WERI-Rb-1 (cell line): ENCODE data around the gene MRPS35.
"Not testable (repeated sequence)": the region's sequence is repeated elsewhere in the genome, so short reads cannot be mapped to it uniquely, and the experiment has no call there.

Experiments
- DNase-seq: peaks from one replicate; pipeline ENCODE4 v3.0.0-alpha.2; 2020
- H3K27ac ChIP-seq: fragments of 250-450 bp; sonication (Bioruptor Pico); 2 replicates; pipeline ENCODE4 v1.5.1; 2020; ENCODE audit warnings: mild to moderate bottlenecking, moderate library complexity
- H3K27me3 ChIP-seq: fragments of 250-450 bp; sonication (Bioruptor Pico); 2 replicates; pipeline ENCODE4 v1.5.1; 2021; ENCODE audit warnings: mild to moderate bottlenecking, low read depth, moderate library complexity; ENCODE audit not compliant: insufficient read depth, severe bottlenecking
- H3K36me3 ChIP-seq: fragments of 250-450 bp; sonication (Bioruptor Pico); 2 replicates; pipeline ENCODE4 v1.5.1; 2020; ENCODE audit warnings: mild to moderate bottlenecking, moderate library complexity
- H3K4me3 ChIP-seq: 2 replicates; pipeline ENCODE4 v1.5.1; 2011; ENCODE audit warnings: low read depth, mild to moderate bottlenecking, control low read depth, low read length
- H3K9me3 ChIP-seq: fragments of 250-450 bp; sonication (Bioruptor Pico); 2 replicates; pipeline ENCODE4 v1.5.1; 2021; ENCODE audit warnings: mild to moderate bottlenecking, moderate library complexity; ENCODE audit not compliant: severe bottlenecking
- TF ChIP-seq, protein P1 (sequence below): IDR thresholded peaks from 2 replicates; pipeline ENCODE4 v1.5.1; 2011; ENCODE audit warnings: low read depth, mild to moderate bottlenecking, control low read depth, inconsistent platforms, low read length

The MRPS35 gene

DNA sequence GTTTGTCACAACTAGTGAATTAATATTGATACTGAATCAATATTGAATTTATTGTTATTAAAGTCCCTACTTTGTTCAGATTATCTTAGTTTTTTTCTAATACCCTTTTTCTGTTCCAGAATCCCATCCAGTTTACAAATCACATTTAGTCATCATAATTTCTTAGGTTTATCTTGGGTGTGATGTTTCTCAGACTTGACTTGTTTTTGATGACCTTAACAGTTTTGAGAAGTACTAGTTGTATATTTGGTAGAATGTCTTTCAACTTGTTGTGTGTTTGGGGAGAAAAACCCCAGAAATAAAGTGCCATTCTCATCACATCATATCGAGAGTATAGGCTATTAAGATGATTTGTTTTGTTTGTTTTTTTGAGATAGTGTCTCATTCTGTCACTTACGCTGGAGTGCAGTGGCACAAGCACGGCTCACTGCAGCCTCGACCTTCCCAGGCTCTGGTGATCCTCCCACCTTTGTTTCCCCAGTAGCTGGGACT is 19.5 kb downstream of the MRPS35 start:
- no peak for DNase-seq
- H3K9me3 ChIP-seq, result no peaks in the 10 kb centered on the region
- no peak overlapping the region for H3K27ac ChIP-seq
- peaks cover 17% of the 10 kb centered on the region for H3K36me3 ChIP-seq
- TF ChIP-seq, protein P1, sequence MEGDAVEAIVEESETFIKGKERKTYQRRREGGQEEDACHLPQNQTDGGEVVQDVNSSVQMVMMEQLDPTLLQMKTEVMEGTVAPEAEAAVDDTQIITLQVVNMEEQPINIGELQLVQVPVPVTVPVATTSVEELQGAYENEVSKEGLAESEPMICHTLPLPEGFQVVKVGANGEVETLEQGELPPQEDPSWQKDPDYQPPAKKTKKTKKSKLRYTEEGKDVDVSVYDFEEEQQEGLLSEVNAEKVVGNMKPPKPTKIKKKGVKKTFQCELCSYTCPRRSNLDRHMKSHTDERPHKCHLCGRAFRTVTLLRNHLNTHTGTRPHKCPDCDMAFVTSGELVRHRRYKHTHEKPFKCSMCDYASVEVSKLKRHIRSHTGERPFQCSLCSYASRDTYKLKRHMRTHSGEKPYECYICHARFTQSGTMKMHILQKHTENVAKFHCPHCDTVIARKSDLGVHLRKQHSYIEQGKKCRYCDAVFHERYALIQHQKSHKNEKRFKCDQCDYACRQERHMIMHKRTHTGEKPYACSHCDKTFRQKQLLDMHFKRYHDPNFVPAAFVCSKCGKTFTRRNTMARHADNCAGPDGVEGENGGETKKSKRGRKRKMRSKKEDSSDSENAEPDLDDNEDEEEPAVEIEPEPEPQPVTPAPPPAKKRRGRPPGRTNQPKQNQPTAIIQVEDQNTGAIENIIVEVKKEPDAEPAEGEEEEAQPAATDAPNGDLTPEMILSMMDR, result no peak
- H3K4me3 ChIP-seq, result no peak overlapping the region
- H3K27me3 ChIP-seq, result no peaks in the 10 kb centered on the region

DNA sequence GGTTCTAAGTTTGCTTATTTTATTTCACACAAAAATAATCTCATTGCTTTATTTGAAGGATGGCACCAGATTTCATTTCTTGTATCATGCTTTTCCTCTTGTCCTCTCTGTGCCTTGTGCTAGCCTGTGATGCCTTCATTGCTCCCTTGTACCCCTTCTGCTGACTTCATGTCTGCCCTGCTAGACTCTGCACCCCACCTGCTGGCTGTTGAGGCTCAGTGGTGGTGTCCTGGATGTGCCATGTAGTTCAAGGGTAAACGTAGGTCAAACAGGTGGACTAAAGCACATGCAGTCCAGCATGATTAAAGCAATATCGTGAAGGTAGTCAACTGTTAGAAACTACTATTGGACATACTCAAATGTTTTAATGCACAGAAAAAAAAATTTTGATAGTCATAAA is 21.6 kb downstream of the MRPS35 start:
- Histone ChIP-seq H3K27ac (no peak overlapping the region), H3K27me3 (no peaks in the 10 kb centered on the region), H3K9me3 (no peaks in the 10 kb centered on the region), H3K4me3 (no peak overlapping the region), H3K36me3 (peaks cover 11% of the 10 kb centered on the region)
- TF ChIP-seq, protein P1, result 0 out of 2 replicates have a peak, but pooled peaks have one; percentile 7
- no peak for DNase-seq

DNA sequence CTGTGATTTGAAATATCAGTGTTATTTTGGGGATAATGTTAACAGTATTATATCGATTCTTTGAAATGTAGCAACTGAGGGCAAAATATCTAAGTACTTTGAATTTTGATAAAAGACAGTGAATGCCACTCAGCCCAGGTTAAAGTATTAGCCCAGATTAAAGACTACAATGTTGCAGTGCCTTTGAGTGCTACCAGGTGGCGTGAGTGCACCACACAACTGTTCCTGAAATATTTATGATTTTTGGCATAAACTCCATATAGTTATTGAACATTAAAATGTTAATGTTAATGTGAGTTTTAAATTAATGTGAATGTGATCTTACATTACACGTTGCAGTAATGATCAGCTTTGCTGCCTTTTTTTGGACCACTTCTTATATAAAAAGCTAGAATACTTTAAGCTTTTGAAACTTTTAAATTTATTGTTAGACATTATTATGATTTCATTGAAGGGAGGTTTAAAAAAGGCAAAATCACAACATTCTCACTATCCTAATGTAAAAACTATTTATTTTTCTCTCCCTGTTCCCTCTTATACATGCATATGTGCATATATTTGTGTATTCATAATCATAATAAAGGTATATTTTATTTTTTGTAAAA is 22.5 kb downstream of the MRPS35 start:
- DNase-seq, result no peak
- H3K9me3 ChIP-seq, result no peaks in the 10 kb centered on the region
- H3K27me3 ChIP-seq, result no peaks in the 10 kb centered on the region
- TF ChIP-seq, protein P1, result peak; percentile 66
- H3K4me3 ChIP-seq, result no peak overlapping the region
- peaks cover 12% of the 10 kb centered on the region for H3K36me3 ChIP-seq
- H3K27ac ChIP-seq, result no peak overlapping the region

DNA sequence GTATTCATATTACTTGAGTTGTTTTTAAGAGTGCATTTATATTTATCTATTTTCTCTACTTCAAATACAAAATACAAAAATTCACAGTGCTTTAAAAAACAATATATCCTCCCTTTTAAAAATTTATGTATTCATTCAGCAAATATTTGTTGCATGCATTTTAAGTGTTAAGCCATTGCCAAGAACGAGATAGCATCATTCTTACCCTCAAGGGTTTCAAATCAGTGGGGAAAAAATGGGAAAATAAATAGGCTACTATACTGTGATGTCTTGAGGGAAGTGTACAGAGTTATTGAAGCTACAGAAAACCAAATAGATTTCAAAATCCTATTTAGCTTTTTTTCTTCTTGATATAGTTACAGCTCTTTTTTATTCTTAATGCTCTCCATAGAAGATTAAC is 23.2 kb downstream of the MRPS35 start:
- DNase-seq, result no peak
- TF ChIP-seq, protein P1, result no peak
- Histone ChIP-seq H3K36me3 (peaks cover 12% of the 10 kb centered on the region), H3K27me3 (no peaks in the 10 kb centered on the region), H3K9me3 (no peaks in the 10 kb centered on the region), H3K27ac (no peak overlapping the region), H3K4me3 (no peak overlapping the region)

- not testable (repeated sequence) for DNase-seq, H3K27me3 ChIP-seq, H3K9me3 ChIP-seq, H3K4me3 ChIP-seq, H3K27ac ChIP-seq
- peaks cover 17% of the 10 kb centered on the region for H3K36me3 ChIP-seq
Observed at GRCh38 chr12:27734321-27734720, 23.7 kb downstream of the MRPS35 start.

GRCh38 chr12:27743601-27744000 is 33.0 kb downstream of the MRPS35 start:
- DNase-seq, result no peak
- H3K27ac ChIP-seq, result no peak overlapping the region
- TF ChIP-seq, protein P1, result no peak
- no peaks in the 10 kb centered on the region for H3K9me3 ChIP-seq
- H3K36me3 ChIP-seq, result peaks cover 14% of the 10 kb centered on the region
- no peaks in the 10 kb centered on the region for H3K27me3 ChIP-seq
- no peak overlapping the region for H3K4me3 ChIP-seq

GRCh38 chr12:27745734-27746133 is 35.1 kb downstream of the MRPS35 start:
- H3K4me3 ChIP-seq, H3K9me3 ChIP-seq, H3K36me3 ChIP-seq: not testable (repeated sequence)

More at GRCh38 chr12:27745734-27746133, 35.1 kb downstream of the MRPS35 start:
- not testable (repeated sequence) for H3K27ac ChIP-seq, H3K27me3 ChIP-seq, DNase-seq
